ENCODE measurements around the gene DHX35. TPM values are rescaled to one million over a fixed set of nuclear protein-coding genes. Genes with fewer than 3 reads are reported as not detected.

DHX35 gene
- total and polyA plus RNA-seq, 9 donors, result 11.2 to 14.5 (median 12.0) TPM

- no peak for DNase-seq
- Histone ChIP-seq H3K4me1 (ENCODE audit: insufficient read depth) (no peaks in the 10 kb centered on the region), H3K4me3 (no peak overlapping the region), H3K27ac (no peak overlapping the region), H3K27me3 (no peaks in the 10 kb centered on the region), H3K9me3 (no peaks in the 10 kb centered on the region), H3K36me3 (no peaks in the 10 kb centered on the region)
- TF ChIP-seq CTCF (IDR thresholded peaks at IDR 0.05), result no peak
- no peak for TF ChIP-seq POLR2A (IDR thresholded peaks at IDR 0.05)
- TF ChIP-seq EP300 (IDR thresholded peaks at IDR 0.05), result no peak
- intact Hi-C loops (cut with DNase I), result loop anchor here in 2 of 4 donors (10.0 kb wide), 2 partner anchors 1636 to 1906 kb away; no protein-coding TSS in a partner anchor
- WGBS, 3 donors, result 82 to 86% (median 85%) methylated on average over 9 of the region's 9 CpGs
Measured at GRCh38 chr20:39059036-39059435, 96.9 kb downstream of the DHX35 start.

GRCh38 chr20:39066471-39067242 lies 104.5 kb downstream of the DHX35 start:
- intact Hi-C loops (cut with DNase I), result no loop called here
- WGBS, 3 donors, result 28 to 41% (median 30%) methylated on average over 14 of the region's 14 CpGs
- TF ChIP-seq POLR2A (IDR thresholded peaks at IDR 0.05) (no peak), CTCF (IDR thresholded peaks at IDR 0.05) (no peak), EP300 (IDR thresholded peaks at IDR 0.05) (no peak)

GRCh38 chr20:39067526-39068216 lies 105.5 kb downstream of the DHX35 start:
- DNase-seq, result no peak
- intact Hi-C loops (cut with DNase I), result no loop called here
- 68 to 79% (median 77%) methylated on average over 5 of the region's 5 CpGs for WGBS, 3 donors
- no peak overlapping the region for H3K27ac ChIP-seq
- H3K36me3 ChIP-seq, result no peaks in the 10 kb centered on the region
- peaks cover 0 to 5% of the 10 kb centered on the region in 2 donors for H3K9me3 ChIP-seq
- H3K27me3 ChIP-seq, result no peaks in the 10 kb centered on the region
- TF ChIP-seq EP300 (IDR thresholded peaks at IDR 0.05) (no peak), POLR2A (IDR thresholded peaks at IDR 0.05) (no peak), CTCF (IDR thresholded peaks at IDR 0.05) (no peak)
- H3K4me1 ChIP-seq (ENCODE audit: insufficient read depth), result no peaks in the 10 kb centered on the region
- H3K4me3 ChIP-seq, result no peak overlapping the region

More at GRCh38 chr20:39066471-39067242, 104.5 kb downstream of the DHX35 start:
- Histone ChIP-seq H3K27me3 (no peaks in the 10 kb centered on the region), H3K9me3 (peaks cover 0 to 5% of the 10 kb centered on the region in 2 donors), H3K27ac (no peak overlapping the region), H3K4me1 (ENCODE audit: insufficient read depth) (no peaks in the 10 kb centered on the region), H3K36me3 (no peaks in the 10 kb centered on the region), H3K4me3 (no peak overlapping the region)
- no peak for DNase-seq

GRCh38 chr20:39069976-39070375 lies 107.8 kb downstream of the DHX35 start:
- H3K9me3 ChIP-seq, result peaks cover 0 to 5% of the 10 kb centered on the region in 2 donors
- intact Hi-C loops (cut with DNase I), result no loop called here
- no peaks in the 10 kb centered on the region for H3K4me1 ChIP-seq (ENCODE audit: insufficient read depth)
- TF ChIP-seq CTCF (IDR thresholded peaks at IDR 0.05) (no peak), EP300 (IDR thresholded peaks at IDR 0.05) (no peak), POLR2A (IDR thresholded peaks at IDR 0.05) (no peak)
- 25 to 34% (median 33%) methylated on average over 6 of the region's 6 CpGs for WGBS, 3 donors
- no peaks in the 10 kb centered on the region for H3K36me3 ChIP-seq
- no peak for DNase-seq
- H3K27ac ChIP-seq, result no peak overlapping the region
- no peak overlapping the region for H3K4me3 ChIP-seq
- H3K27me3 ChIP-seq, result no peaks in the 10 kb centered on the region

Data from ovary (tissue), 9 donors.